Activated CD4-positive, alpha-beta memory T cell treated with anti-CD3 and anti-CD28 coated beads, Interleukin-2, amount 10 ng/mL, durations not matched to agents 7 days and 5 days (primary cell): ENCODE data around the gene OR6F1. TPM values are rescaled to one million over a fixed set of nuclear protein-coding genes. Genes with fewer than 3 reads are reported as not detected.
"Not testable (repeated sequence)": the region's sequence is repeated elsewhere in the genome, so short reads cannot be mapped to it uniquely, and the experiment has no call there.

Source experiments
- CTCF ChIA-PET: fragments of 350-600 bp; sonication (Branson Sonifier 250); formaldehyde crosslinking; loops from one replicate; lab custom pipeline; 2021; ENCODE audit warnings: antibody characterized with exemption, inconsistent platforms; lab: Charles Lee
- POLR2A ChIA-PET: fragments of 350-600 bp; sonication (Branson Sonifier 250); formaldehyde crosslinking; loops from one replicate; lab custom pipeline; 2021; ENCODE audit warnings: antibody characterized with exemption; lab: Charles Lee
- DNase-seq: peaks from one replicate; pipeline ENCODE4 v3.0.0-alpha.2; 2020
- H3K27ac Mint-ChIP-seq: one replicate; pipeline ENCODE4 v1.8.0; 2021; ENCODE audit warnings: mild to moderate bottlenecking, mixed read lengths
- H3K27me3 Mint-ChIP-seq: one replicate; pipeline ENCODE4 v1.8.0; 2021; ENCODE audit warnings: mixed read lengths
- H3K36me3 Mint-ChIP-seq: one replicate; pipeline ENCODE4 v1.8.0; 2021; ENCODE audit warnings: low read depth, mixed read lengths
- H3K4me1 Mint-ChIP-seq: one replicate; pipeline ENCODE4 v1.8.0; 2021; ENCODE audit warnings: mixed read lengths
- H3K4me3 Mint-ChIP-seq: one replicate; pipeline ENCODE4 v1.8.0; 2021; ENCODE audit warnings: mild to moderate bottlenecking, mixed read lengths
- H3K9me3 Mint-ChIP-seq: one replicate; pipeline ENCODE4 v1.8.0; 2021; ENCODE audit warnings: mixed read lengths
- total RNA-seq, 2 experiments: library from RNA; stranded (reverse); gene quantifications; one replicate each; pipeline ENCODE4 v1.2.3, GENCODE V29; 2021

Gene OR6F1
- total RNA-seq, result not detected

- no peak within 1 kb of the TSS for H3K4me3 Mint-ChIP-seq
- ChIA-PET POLR2A (no interaction called here), CTCF (no interaction called here)
- DNase-seq, result no peak
- no peak within 1 kb of the TSS for H3K27ac Mint-ChIP-seq
- H3K27me3 Mint-ChIP-seq, result no peaks in the 10 kb centered on the region
- no peaks in the 10 kb centered on the region for H3K36me3 Mint-ChIP-seq
- H3K4me1 Mint-ChIP-seq, result no peaks in the 10 kb centered on the region
- H3K9me3 Mint-ChIP-seq, result peaks cover 2% of the 10 kb centered on the region
These were observed at the start of gene OR6F1 for GRCh38 chr1:247716546-247716945. Gene OR6F1, minus strand, starts transcription at chr1:247716646. Its CDS starts 3,891 bp downstream, at chr1:247712755.

- Mint-ChIP-seq H3K27ac (no peak within 1 kb of the TSS), H3K4me3 (no peak within 1 kb of the TSS), H3K9me3 (no peaks in the 10 kb centered on the region), H3K27me3 (no peaks in the 10 kb centered on the region), H3K4me1 (no peaks in the 10 kb centered on the region), H3K36me3 (no peaks in the 10 kb centered on the region)
- ChIA-PET POLR2A (no interaction called here), CTCF (no interaction called here)
- no peak for DNase-seq
These were observed 44.0 kb upstream of the OR6F1 start, which contains the start of gene OR1C1 for GRCh38 chr1:247760456-247760855. Gene OR1C1, minus strand, starts transcription at chr1:247760556. Its CDS starts 2,150 bp downstream, at chr1:247758406.

- H3K4me1 Mint-ChIP-seq, H3K27ac Mint-ChIP-seq, H3K9me3 Mint-ChIP-seq, CTCF ChIA-PET, H3K27me3 Mint-ChIP-seq, H3K36me3 Mint-ChIP-seq, H3K4me3 Mint-ChIP-seq, POLR2A ChIA-PET, DNase-seq: not testable (repeated sequence)
These were observed 37.9 kb upstream of the OR6F1 start for GRCh38 chr1:247754311-247754710.

- ChIA-PET CTCF (no interaction called here), POLR2A (no interaction called here)
- H3K4me3 Mint-ChIP-seq, result no peak overlapping the region
These were observed 33.4 kb upstream of the OR6F1 start for GRCh38 chr1:247749870-247750269.

GRCh38 chr1:247748041-247748440 is 31.6 kb upstream of the OR6F1 start, which contains the start of gene OR14A2:
Gene OR14A2, minus strand, starts transcription at chr1:247748141.
- Mint-ChIP-seq H3K4me1 (no peaks in the 10 kb centered on the region), H3K4me3 (no peak within 1 kb of the TSS), H3K36me3 (no peaks in the 10 kb centered on the region), H3K27ac (no peak within 1 kb of the TSS), H3K9me3 (peaks cover 16% of the 10 kb centered on the region), H3K27me3 (no peaks in the 10 kb centered on the region)
- POLR2A ChIA-PET, result no interaction called here
- no peak for DNase-seq
- CTCF ChIA-PET, result no interaction called here

More at GRCh38 chr1:247749870-247750269, 33.4 kb upstream of the OR6F1 start:
- peaks cover 16% of the 10 kb centered on the region for H3K9me3 Mint-ChIP-seq
- H3K27me3 Mint-ChIP-seq, result no peaks in the 10 kb centered on the region
- no peak overlapping the region for H3K27ac Mint-ChIP-seq
- DNase-seq, result no peak
- no peaks in the 10 kb centered on the region for H3K36me3 Mint-ChIP-seq
- no peaks in the 10 kb centered on the region for H3K4me1 Mint-ChIP-seq

GRCh38 chr1:247747616-247748015 is 31.2 kb upstream of the OR6F1 start:
- no peak overlapping the region for H3K27ac Mint-ChIP-seq
- POLR2A ChIA-PET, result no interaction called here
- CTCF ChIA-PET, result no interaction called here
- DNase-seq, result no peak
- H3K9me3 Mint-ChIP-seq, result peaks cover 16% of the 10 kb centered on the region
- no peaks in the 10 kb centered on the region for H3K4me1 Mint-ChIP-seq
- no peak overlapping the region for H3K4me3 Mint-ChIP-seq
- no peaks in the 10 kb centered on the region for H3K27me3 Mint-ChIP-seq
- H3K36me3 Mint-ChIP-seq, result no peaks in the 10 kb centered on the region

GRCh38 chr1:247746391-247746935 is 30.0 kb upstream of the OR6F1 start:
- POLR2A ChIA-PET, result no interaction called here
- Mint-ChIP-seq H3K4me3 (no peak overlapping the region), H3K4me1 (no peaks in the 10 kb centered on the region), H3K27ac (no peak overlapping the region), H3K9me3 (peaks cover 16% of the 10 kb centered on the region), H3K36me3 (no peaks in the 10 kb centered on the region), H3K27me3 (no peaks in the 10 kb centered on the region)
- CTCF ChIA-PET, result no interaction called here
- no peak for DNase-seq

- not testable (repeated sequence) for H3K27me3 Mint-ChIP-seq
These were observed 25.8 kb upstream of the OR6F1 start for GRCh38 chr1:247742215-247742760.

GRCh38 chr1:247741756-247742155 is 25.3 kb upstream of the OR6F1 start:
- no peak for DNase-seq
- ChIA-PET CTCF (interaction anchor here (0.6 kb wide), 1 partner anchor 597 kb away, joined by 3 read pairs; no protein-coding TSS in a partner anchor), POLR2A (no interaction called here)
- H3K4me3 Mint-ChIP-seq, result no peak overlapping the region
- H3K27me3 Mint-ChIP-seq, result no peaks in the 10 kb centered on the region
- H3K27ac Mint-ChIP-seq, result no peak overlapping the region
- H3K36me3 Mint-ChIP-seq, result no peaks in the 10 kb centered on the region
- H3K4me1 Mint-ChIP-seq, result no peaks in the 10 kb centered on the region
- no peaks in the 10 kb centered on the region for H3K9me3 Mint-ChIP-seq

More at GRCh38 chr1:247742215-247742760, 25.8 kb upstream of the OR6F1 start:
- H3K9me3 Mint-ChIP-seq, H3K36me3 Mint-ChIP-seq, H3K4me1 Mint-ChIP-seq, H3K27ac Mint-ChIP-seq, POLR2A ChIA-PET, CTCF ChIA-PET, H3K4me3 Mint-ChIP-seq, DNase-seq: not testable (repeated sequence)

GRCh38 chr1:247740721-247741120 is 24.3 kb upstream of the OR6F1 start:
- Mint-ChIP-seq H3K4me1 (no peaks in the 10 kb centered on the region), H3K27ac (no peak overlapping the region), H3K4me3 (no peak overlapping the region), H3K27me3 (no peaks in the 10 kb centered on the region), H3K36me3 (no peaks in the 10 kb centered on the region), H3K9me3 (no peaks in the 10 kb centered on the region)
- CTCF ChIA-PET, result no interaction called here
- POLR2A ChIA-PET, result no interaction called here
- no peak for DNase-seq

GRCh38 chr1:247738315-247738714 is 21.9 kb upstream of the OR6F1 start, which contains the start of gene OR14K1:
Gene OR14K1, plus strand, starts transcription at chr1:247738615. Its CDS starts 0 bp downstream, at chr1:247738615.
- no peak for DNase-seq
- Mint-ChIP-seq H3K4me3 (no peak within 1 kb of the TSS), H3K27me3 (no peaks in the 10 kb centered on the region), H3K9me3 (no peaks in the 10 kb centered on the region), H3K4me1 (no peaks in the 10 kb centered on the region), H3K27ac (no peak within 1 kb of the TSS), H3K36me3 (no peaks in the 10 kb centered on the region)
- ChIA-PET POLR2A (no interaction called here), CTCF (no interaction called here)

- Mint-ChIP-seq H3K27ac (no peak overlapping the region), H3K36me3 (no peaks in the 10 kb centered on the region)
- no peak for DNase-seq
These were observed 4.8 kb upstream of the OR6F1 start for GRCh38 chr1:247721222-247721621.

GRCh38 chr1:247713753-247714152 is 2.7 kb downstream of the OR6F1 start:
- CTCF ChIA-PET, result no interaction called here
- Mint-ChIP-seq H3K36me3 (no peaks in the 10 kb centered on the region), H3K4me1 (no peaks in the 10 kb centered on the region), H3K27me3 (no peaks in the 10 kb centered on the region), H3K27ac (no peak overlapping the region), H3K4me3 (no peak overlapping the region), H3K9me3 (peaks cover 4% of the 10 kb centered on the region)
- POLR2A ChIA-PET, result no interaction called here
- DNase-seq, result no peak

More at GRCh38 chr1:247721222-247721621, 4.8 kb upstream of the OR6F1 start:
- POLR2A ChIA-PET, result no interaction called here
- Mint-ChIP-seq H3K4me3 (no peak overlapping the region), H3K27me3 (no peaks in the 10 kb centered on the region), H3K9me3 (peaks cover 5% of the 10 kb centered on the region), H3K4me1 (no peaks in the 10 kb centered on the region)
- CTCF ChIA-PET, result no interaction called here

- POLR2A ChIA-PET, H3K27ac Mint-ChIP-seq, H3K36me3 Mint-ChIP-seq, H3K4me3 Mint-ChIP-seq, CTCF ChIA-PET, H3K27me3 Mint-ChIP-seq, H3K9me3 Mint-ChIP-seq, H3K4me1 Mint-ChIP-seq, DNase-seq: not testable (repeated sequence)
These were observed 5.8 kb downstream of the OR6F1 start for GRCh38 chr1:247710681-247711080.
